ENCODE data around the gene COQ2.

DNA sequence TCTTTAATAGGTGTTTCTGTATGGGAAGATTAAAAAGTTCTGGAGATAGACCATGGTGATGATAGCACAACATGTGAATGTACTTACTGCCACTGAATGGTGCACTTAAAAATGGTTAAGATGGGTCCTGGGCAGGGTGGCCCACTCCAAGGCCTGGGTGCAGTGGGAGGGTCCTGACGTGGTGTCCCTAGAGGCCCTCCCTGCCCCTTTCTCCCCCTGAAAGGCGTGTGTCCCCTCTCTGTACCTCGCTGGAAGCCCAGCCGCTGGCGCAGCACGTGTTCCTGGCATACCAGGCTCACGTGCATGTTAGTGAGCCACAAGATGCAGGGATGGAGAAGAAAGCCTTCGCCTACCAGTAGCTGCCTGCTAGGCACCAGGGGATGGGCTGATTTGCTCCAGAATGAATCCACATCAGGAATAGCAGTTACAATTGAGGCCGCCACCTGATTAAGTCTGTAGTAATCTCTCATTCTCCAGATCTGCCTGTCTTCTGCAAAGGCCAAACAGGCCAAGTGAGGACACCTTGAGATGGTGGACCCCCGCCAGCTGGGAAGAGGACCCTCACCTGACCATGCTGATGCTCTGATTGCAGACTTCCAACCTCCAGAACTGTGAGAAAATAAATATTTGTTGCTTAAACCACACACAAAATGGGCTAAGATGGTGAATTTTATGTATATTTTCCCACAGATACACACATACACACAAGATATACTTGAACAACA lies 67.5 kb downstream of the COQ2 start:
- TF ChIP-seq, protein P1, sequence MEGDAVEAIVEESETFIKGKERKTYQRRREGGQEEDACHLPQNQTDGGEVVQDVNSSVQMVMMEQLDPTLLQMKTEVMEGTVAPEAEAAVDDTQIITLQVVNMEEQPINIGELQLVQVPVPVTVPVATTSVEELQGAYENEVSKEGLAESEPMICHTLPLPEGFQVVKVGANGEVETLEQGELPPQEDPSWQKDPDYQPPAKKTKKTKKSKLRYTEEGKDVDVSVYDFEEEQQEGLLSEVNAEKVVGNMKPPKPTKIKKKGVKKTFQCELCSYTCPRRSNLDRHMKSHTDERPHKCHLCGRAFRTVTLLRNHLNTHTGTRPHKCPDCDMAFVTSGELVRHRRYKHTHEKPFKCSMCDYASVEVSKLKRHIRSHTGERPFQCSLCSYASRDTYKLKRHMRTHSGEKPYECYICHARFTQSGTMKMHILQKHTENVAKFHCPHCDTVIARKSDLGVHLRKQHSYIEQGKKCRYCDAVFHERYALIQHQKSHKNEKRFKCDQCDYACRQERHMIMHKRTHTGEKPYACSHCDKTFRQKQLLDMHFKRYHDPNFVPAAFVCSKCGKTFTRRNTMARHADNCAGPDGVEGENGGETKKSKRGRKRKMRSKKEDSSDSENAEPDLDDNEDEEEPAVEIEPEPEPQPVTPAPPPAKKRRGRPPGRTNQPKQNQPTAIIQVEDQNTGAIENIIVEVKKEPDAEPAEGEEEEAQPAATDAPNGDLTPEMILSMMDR (optimal IDR thresholded peaks at IDR 0.05 in 1 of 3, IDR thresholded peaks at IDR 0.05 in 1 of 3, conservative IDR thresholded peaks at IDR 0.05 in 1 of 3; ENCODE audit: extremely low read depth in 1 of 3, insufficient read depth in 2 of 3, low read length in 3 of 3), result no peak
- TF ChIP-seq EZH2 (IDR thresholded peaks at IDR 0.05; ENCODE audit: low read length), result no peak
